GM19452 (cell line): Measurements from ENCODE around the gene PYGL.
"Not testable (repeated sequence)": the region's sequence is repeated elsewhere in the genome, so short reads cannot be mapped to it uniquely, and the experiment has no call there.

Experiments
- ATAC-seq: cut with Tn5 transposase; IDR thresholded peaks from one replicate; pipeline ENCODE4 v1.9.1; 2021; ENCODE audit not compliant: unreplicated experiment

PYGL gene

GRCh38 chr14:50929506-50929905, 14.8 kb downstream of the PYGL start:
- no peak for ATAC-seq

- ATAC-seq = no peak
These were observed 16.2 kb downstream of the PYGL start for GRCh38 chr14:50928002-50928635.

- ATAC-seq = no peak
These were observed 17.4 kb downstream of the PYGL start for GRCh38 chr14:50926851-50927386.

GRCh38 chr14:50924843-50925242, 19.4 kb downstream of the PYGL start:
- no peak for ATAC-seq

- no peak for ATAC-seq
These were observed 20.0 kb downstream of the PYGL start for GRCh38 chr14:50924236-50924635.

- no peak for ATAC-seq
These were observed 21.5 kb downstream of the PYGL start for GRCh38 chr14:50922803-50923202.

- no peak for ATAC-seq
These were observed 23.6 kb downstream of the PYGL start for GRCh38 chr14:50920482-50921230.

- not testable (repeated sequence) for ATAC-seq
These were observed 24.8 kb downstream of the PYGL start for GRCh38 chr14:50919524-50919923.

GRCh38 chr14:50917449-50917848, 26.8 kb downstream of the PYGL start:
- ATAC-seq = no peak

- no peak for ATAC-seq
These were observed 33.5 kb downstream of the PYGL start for GRCh38 chr14:50910495-50911420.

- no peak for ATAC-seq
These were observed 37.8 kb downstream of the PYGL start for GRCh38 chr14:50906326-50907065.

- ATAC-seq = no peak
These were observed 39.6 kb downstream of the PYGL start for GRCh38 chr14:50904719-50905118.

GRCh38 chr14:50901361-50901760, 42.9 kb downstream of the PYGL start:
- ATAC-seq = no peak

- ATAC-seq = no peak
These were observed 46.6 kb downstream of the PYGL start for GRCh38 chr14:50897658-50898175.

- not testable (repeated sequence) for ATAC-seq
These were observed 47.3 kb downstream of the PYGL start for GRCh38 chr14:50897005-50897404.

GRCh38 chr14:50896421-50896820, 47.9 kb downstream of the PYGL start:
- not testable (repeated sequence) for ATAC-seq

- no peak for ATAC-seq
These were observed 52.0 kb downstream of the PYGL start for GRCh38 chr14:50892255-50892654.

GRCh38 chr14:50887476-50887875, 56.8 kb downstream of the PYGL start:
- no peak for ATAC-seq

- no peak for ATAC-seq
These were observed 60.5 kb downstream of the PYGL start for GRCh38 chr14:50883827-50884197.
